Limb (tissue), 2 donors: ENCODE data around the gene ATP2B2.

Source experiments
- DNase-seq, 2 donors: peaks; one replicate each; pipeline ENCODE4 v3.0.0-alpha.2; 2016; ENCODE audit errors: extremely low spot score in 2 of 2

Gene ATP2B2

GRCh38 chr3:10470120-10471053, 35.0 kb downstream of the ATP2B2 start:
- no peak for DNase-seq

DNA sequence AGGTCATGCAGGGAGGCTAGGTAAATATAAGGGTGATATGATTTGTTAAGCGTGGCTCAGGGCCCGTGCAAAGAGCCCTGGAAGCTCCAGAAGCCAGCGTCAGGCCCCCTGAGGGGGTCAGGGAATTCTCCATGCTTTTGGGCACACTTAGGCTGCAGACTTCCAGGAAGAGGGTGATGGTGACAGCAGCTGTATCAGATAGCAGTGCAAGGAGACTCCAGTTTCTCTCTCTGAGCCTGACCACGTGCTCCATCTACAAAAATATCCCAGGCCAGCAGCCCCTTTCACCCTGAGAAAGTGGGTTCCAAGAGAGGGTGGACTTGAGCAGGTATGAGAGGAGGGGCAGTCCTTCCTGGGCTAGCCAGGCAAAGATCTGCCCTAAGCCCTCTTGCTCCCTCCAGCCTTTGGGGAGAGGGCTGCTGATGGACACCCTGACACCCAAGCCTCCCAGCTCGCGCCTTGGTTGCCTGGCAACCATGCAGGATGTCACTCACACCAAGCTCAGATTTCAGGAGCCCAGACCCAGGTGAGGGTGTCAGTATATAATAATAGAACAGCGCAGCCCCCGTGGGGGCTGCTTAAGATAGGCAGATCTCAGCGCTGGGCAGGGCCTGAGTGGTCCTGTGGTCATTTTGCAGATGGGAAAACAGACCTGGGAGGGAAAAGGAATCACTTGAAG, 35.8 kb downstream of the ATP2B2 start:
- DNase-seq: no peak

DNA sequence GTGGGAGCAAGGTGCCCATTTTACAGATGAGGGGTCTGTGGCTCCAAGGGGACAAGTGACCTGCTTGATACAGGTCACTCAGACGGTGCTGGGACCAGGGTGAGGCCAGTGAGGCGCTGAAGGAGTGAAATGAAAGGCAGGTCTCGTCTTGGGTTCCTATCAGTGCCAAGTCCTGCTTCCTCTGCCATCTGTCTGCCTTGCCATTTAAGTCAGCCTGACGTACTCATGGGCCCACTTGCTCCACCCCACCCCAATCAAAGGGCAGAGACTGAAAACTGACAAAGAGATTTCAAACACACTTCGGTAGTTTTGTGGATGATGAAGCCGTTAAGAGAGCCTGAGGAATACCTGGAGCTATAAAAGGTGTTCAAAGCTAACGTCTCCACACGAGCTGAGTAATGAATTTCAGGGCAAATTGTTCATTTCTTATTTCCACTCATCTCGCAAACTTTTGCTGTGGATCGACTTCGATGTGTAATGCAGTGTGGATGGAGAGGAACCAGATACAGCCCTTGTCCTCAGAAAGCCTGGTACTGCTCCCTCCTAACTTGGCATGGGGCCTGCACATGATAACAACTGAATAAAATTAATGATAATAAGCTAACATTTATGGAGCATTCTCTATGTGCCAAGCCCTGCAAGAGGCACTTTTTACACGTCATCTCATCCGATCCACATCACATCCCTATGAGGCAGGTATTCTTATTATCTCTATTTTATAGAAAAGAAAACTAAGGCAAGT, 36.6 kb downstream of the ATP2B2 start:
- no peak for DNase-seq

DNA sequence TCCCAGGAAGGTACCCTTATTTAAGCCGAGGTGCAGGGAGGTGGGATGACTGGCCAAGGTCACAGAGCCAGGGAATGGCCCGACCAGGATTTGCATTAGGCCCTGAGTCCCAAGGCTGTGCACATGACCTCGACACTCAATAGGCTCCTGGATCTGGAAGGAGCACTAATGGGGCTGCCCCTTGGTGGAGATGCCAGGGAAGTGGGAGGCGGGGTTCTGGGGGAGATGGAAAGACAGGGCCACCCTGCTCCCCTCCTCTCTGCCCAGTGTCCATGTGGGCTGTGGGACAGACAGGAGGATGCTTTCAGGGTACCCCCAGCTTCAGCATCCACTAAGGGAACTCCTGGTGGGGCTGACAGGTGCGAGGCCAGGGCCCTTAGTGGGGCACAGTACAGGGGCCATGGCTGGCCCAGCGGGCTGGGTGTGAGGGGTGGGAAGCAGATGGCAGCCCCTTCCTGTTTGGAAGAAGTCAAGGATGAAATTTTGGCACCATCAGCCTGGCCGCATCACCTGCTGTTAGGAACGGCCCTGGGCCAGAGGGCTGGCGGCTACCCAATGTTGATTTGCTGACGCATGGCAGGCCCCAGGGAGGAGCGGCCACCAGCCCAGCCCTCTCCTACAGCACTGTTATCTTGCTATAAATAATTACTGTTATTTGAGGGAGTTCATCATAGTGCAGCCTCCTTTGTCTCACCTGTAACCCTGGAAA, 37.3 kb downstream of the ATP2B2 start:
- no peak for DNase-seq

GRCh38 chr3:10467204-10467603, 38.2 kb downstream of the ATP2B2 start:
- no peak for DNase-seq

GRCh38 chr3:10466186-10466585, 39.2 kb downstream of the ATP2B2 start:
- DNase-seq: no peak

DNA sequence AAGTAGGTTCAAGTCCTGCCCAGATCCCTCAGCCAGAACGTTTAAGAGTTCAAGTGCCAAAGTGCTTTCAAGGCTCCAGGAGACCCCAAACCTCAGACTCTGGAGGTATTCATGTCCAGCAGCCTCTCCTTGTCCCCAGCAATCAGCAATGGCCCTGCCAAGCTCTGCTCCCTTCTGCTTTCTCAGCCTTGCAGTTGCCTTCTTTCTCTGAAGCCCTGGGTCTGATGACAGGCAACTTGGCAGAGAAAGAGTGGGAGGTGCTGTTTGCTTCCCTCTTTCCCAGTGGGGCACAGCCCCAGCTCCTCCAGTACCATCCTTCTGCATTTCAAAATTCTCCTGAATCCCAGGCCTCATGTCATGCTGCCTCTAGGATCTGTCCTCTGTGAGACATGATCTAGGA, 40.2 kb downstream of the ATP2B2 start:
- DNase-seq: no peak

DNA sequence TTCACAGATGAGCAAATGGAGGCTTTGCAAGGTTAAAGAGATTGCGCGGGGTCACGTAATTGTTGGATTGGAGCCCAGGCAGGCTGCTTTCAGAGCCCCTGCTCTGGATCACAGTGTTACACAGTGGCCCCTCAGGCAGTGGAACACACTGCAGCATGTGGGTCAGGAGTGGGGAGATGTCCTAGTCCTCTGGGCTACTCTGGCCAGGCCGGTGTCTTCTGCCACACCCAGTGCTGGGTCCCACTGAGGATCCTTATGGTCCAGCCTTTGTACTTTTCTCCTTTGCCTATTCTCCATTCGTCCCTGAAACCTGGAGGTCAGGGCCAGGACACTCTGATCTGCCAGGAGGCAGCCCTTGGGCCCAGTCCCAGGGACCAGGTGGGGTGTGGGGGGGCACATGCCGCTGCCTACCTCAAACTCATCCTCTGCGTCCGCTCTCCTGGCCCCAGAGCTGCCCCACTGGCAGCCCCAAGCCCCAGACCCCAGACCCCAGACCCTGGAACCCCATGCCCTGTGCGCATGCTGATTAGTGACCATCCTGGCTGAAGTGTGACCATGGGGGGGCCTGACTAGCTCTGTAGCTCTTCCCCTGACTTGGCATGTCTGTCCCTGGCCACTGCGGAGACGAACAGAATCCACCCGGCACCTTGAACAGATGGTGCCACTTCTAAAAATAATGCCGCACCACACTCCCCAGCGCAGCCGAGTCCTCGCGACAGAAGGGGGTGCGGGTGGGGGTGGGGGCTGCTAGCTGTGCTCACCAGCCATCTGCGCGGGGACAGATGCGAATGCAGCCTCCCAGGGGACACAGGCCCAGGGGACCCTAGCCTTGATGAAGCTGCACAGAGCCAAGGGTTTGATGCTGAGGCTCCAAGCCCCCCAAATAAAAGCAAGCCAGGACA, 41.6 kb downstream of the ATP2B2 start:
- peak in 1 of 2 donors; percentile 38 for DNase-seq

DNA sequence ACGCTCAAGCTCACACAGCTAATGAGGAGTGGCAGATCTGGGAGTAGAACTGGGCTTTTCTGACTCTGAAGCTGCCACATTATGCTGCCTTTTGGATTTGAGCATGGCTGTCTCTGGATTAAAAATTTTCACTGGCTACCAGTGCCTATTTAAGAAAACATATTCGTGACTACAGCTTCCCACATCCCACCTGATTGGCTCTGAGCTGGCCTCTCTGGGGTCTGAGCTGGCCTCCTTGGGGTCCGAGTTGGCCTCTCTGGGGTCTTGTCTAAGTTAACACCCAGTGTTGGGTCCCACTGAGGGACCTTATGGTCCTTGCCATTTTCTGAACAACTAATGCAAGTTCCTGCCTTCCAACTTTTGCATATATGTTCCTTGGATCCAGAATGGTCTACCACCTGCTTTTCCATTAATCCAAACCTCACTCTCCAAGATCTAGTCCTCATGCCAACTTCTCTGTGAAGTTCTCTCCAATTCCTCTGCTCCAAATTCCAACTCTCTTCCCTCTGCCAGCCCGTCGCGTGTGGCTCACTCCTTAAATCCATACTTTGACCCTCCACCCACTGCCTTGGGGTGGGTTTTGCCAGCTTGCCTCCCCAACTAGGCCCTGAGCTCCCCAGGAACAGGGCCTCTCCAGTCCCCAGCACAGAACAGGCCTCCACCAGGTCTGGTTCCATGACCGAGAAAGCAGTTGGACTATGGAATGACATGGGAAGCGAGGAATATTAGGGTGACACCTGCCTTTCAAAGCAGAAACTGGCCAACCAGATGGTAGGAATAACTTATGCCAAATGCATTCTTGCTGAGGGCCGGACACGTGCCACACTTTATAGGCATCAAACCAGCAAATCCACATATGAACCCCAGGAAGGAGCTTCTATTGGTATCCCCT, 42.5 kb downstream of the ATP2B2 start:
- no peak for DNase-seq

GRCh38 chr3:10460951-10461545, 44.3 kb downstream of the ATP2B2 start:
- DNase-seq: no peak

- peak; percentile 27 to 79 for DNase-seq
Measured at GRCh38 chr3:10459954-10460754, 45.2 kb downstream of the ATP2B2 start.

- no peak for DNase-seq
Measured at GRCh38 chr3:10457560-10457959, 47.8 kb downstream of the ATP2B2 start.

- no peak for DNase-seq
Measured at GRCh38 chr3:10456981-10457380, 48.4 kb downstream of the ATP2B2 start.

DNA sequence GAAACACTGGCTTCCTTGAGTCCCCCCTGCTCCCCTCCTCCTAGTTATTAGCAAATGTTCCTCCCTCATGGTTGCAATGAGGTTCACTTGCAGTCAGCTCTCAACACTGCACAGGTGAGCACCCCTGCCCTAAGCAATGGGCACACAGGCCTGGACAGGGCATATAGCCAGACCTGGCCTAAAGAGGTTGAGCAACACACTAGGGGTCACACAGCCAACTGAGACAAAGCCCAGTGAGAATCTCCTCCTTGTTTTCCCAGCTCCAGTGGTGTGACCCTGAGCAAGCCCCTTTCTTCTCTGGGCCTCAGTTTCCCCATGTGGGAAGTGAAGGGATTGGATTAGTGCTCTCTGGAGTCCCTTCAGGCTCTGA, 49.9 kb downstream of the ATP2B2 start:
- no peak for DNase-seq

- DNase-seq: no peak
Measured at GRCh38 chr3:10454907-10455544, 50.4 kb downstream of the ATP2B2 start.

DNA sequence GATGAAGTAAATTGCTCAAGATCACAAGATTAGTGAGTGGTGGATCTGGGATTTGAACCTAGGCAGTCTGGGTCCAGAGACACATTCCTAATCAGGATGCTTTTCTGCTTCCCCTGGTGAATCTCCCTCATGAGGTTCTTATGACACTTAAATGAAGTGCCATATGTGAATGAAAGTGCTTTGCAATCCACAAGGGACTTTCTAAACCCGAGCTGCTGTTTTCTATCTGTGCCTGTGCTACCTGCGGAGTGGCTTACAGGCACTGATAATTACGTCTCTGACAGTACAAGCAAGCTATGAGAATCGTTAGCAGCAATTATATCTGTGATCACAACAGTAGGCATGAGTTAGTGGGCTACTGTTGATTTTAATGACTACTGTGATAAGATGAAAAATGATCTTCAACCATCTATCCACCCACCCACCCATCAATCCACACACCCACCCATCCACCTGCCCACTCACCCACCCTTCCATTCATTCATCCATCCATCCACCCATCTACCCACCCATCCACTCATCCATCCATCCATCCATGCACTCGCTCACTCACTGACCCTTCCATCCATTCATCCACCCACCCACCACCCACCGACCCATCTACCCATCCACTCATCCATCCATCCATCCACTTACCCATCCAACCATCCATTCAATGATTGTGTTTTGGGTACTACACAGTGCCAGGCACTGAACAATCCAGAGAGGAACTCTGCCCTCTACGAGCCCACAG, 51.8 kb downstream of the ATP2B2 start:
- no peak for DNase-seq
